Inferior parietal cortex (tissue), 1 donor: ENCODE measurements around the gene STRN.

Experiments used
- DNase-seq: peaks from one replicate; pipeline ENCODE4 v3.0.0-alpha.2; 2016; ENCODE audit errors: extremely low spot score

The STRN gene

GRCh38 chr2:36797324-36798070 lies 168.8 kb downstream of the STRN start:
- DNase-seq, result no peak
